DMS79 (cell line): Measurements from ENCODE around the gene INF2.
"Not testable (repeated sequence)": the region's sequence is repeated elsewhere in the genome, so short reads cannot be mapped to it uniquely, and the experiment has no call there.

Source experiments
- DNase-seq: peaks from one replicate; lab custom pipeline; 2025; lab: John Stamatoyannopoulos, UW

INF2 gene

DNA sequence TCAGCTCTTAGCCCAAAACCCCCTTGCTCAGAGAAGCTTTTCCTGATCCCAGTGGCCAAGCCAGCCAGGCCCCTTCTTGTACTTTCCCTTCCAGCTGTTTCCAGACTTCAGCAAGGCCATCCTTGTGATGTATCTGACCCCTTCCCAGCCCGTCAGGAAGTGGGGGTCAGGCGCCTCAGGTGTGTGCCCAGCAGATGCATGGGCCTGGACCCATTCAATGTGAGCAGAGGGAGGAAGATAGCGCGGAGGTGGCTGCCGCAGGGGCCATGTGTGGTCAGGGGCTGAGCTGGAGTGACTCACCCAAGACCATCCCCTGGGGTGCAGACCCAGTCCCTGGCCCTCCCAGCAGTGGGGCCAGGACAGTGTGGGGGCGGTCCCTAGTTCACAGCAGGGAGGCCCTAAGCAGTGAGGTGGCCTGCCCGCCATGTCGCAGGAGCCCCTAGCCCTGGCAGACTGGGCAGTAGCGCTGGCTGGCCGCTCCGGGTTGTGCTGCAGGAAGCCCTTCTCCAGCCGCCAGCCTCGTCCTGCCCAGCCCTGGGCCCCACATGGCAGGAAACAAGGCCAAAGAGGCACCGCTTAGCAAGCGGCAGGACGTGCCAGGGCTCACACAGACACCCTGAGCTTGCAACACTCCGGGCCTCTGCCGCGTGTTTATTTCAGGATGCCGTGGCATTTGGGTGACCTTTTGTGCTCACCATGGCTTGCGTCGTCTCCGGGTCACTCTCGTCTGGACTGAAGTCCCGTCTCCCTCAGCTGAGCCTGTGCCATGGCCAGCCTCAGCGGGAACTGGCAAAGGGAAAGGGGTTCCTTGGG, 46.6 kb downstream of the INF2 start:
- DNase-seq = no peak

DNA sequence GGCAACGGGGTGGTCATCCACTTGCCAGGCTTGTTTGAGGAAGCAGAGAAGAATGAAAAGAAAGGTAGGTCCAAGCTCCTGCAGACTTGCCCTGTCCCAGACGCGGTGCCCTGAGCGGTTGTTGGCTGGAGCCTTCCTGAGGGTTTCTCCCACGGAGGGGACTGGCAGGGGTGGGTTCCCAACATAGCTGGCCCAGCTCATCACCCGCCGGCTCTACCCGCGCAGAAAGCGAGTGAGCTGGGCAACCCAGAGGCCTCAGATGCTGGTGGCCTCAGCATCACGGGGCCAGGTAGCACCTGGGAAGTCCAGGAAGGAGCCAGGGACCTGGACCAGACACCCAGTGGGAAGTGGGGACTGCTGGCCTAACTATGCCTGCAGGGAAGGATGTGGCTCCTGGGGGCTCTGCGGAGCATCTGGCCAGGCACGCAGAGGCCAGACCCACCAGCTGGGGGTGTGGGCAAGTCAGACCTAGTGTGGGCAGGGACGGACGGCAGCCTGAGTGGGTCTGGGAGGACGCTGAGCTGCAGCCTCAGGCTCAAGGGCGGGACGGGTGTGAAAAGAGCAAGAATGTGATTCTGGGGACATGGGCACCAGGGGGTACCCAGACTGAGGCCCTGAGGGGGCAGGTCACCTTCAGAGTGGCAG, 49.1 kb downstream of the INF2 start:
- no peak for DNase-seq

DNA sequence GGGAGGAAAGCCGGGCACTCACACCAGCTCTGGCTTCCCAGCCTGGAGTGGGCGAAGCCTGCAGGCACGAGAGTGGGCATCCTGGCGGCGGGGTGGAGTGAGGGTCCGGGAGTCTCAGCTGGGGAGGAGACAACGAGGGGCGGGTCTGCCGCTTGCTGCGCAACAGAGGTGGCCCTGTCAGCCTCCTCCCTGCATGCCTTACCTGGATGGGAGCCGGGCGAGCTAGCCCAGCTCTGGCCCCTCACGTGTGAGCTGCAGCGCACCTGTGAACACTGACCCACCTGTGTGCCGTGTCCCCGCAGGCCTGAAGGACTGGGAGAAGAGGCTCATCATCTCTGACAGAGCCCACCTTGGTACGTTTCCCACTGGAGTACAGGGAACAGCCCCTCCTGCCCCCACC, 49.6 kb downstream of the INF2 start:
- no peak for DNase-seq

DNA sequence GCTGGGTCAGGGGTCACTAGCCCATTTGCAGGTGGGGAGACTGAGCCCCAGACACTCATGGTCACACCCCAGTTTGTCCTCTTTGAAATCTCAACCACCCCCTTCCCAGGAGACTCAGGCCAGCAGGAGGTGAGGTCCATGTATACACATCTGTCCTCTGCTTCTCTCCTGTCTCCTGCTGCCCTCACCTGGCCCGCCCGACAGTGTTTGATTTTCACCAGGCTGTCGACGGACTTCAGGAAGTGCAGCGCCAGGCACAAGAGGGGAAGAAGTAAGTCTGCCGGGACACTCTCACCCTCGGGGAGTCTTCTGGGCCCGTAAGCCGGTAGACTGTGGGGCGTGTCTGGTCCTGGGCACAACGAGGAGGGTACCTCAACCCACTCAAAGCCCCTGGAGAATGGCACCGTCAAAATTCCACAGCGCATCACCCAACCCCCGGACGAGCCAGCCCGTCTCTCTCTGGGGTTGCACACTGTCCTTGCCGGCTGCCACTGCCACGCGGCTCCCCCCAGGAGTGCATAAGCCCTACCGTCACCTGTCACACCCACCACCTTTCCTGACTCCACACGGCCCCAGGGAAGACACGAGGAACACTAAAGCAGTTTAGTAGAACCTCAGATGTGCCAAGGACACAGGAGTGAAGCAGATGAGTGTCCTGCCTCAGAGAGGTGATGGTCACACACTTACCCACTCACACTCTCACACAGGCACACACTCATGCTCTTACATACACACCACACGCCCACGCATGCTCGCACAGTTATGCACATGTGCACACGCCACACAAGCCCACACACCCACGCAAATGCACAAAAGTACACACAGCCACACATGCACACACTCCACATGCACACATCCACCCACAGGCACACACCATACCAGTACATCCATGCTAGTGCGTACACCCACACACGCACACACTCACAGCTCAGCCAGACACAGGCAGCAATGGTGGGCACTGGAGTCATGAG, 50.4 kb downstream of the INF2 start:
- DNase-seq = no peak

DNA sequence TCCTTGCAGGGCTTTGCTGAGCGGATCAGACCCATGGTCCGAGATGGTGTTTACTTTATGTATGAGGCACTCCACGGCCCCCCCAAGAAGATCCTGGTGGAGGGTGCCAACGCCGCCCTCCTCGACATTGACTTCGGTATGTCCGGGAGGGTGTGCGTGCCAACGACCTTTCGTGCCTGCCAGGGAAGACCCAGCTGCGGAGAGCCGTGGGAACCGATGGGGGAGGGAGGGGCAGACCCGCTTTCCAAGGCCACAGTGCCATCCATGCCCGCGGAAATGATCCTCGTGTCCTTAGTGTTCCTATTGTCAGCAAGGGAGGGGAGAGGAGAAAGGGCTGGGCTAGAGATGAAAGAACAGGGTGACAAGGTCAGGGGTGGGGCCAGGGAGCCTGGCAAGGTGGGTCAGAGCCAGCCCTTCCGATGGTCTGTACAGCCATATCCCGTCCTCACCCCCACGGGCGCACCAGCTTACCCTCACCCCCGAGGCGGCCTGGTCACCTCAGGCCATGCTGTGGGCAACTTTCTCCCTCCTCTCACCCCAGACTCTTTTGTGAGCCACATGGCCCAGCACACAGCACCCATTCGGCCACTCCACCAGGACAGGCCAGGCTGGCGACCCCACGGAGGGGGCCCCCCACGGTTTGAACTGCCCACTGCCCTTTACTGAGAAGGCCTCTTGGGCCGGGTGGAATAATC, 51.8 kb downstream of the INF2 start:
- no peak for DNase-seq

DNA sequence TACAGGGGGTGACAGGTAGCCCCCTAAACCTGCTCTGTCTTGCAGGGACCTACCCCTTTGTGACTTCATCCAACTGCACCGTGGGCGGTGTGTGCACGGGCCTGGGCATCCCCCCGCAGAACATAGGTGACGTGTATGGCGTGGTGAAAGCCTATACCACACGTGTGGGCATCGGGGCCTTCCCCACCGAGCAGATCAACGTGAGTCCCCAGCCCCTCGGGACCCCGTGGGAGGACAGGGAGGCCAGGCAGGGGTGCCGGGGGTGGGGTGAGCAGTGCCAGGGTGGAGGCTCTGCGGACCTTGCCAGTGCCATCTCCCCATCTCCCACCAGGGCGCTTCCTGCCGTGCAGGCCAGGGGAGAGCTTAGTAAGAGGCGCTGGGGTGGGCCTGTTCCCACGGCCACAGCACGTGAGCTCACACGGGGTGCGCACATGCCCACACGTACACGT, 52.4 kb downstream of the INF2 start:
- no peak for DNase-seq

DNA sequence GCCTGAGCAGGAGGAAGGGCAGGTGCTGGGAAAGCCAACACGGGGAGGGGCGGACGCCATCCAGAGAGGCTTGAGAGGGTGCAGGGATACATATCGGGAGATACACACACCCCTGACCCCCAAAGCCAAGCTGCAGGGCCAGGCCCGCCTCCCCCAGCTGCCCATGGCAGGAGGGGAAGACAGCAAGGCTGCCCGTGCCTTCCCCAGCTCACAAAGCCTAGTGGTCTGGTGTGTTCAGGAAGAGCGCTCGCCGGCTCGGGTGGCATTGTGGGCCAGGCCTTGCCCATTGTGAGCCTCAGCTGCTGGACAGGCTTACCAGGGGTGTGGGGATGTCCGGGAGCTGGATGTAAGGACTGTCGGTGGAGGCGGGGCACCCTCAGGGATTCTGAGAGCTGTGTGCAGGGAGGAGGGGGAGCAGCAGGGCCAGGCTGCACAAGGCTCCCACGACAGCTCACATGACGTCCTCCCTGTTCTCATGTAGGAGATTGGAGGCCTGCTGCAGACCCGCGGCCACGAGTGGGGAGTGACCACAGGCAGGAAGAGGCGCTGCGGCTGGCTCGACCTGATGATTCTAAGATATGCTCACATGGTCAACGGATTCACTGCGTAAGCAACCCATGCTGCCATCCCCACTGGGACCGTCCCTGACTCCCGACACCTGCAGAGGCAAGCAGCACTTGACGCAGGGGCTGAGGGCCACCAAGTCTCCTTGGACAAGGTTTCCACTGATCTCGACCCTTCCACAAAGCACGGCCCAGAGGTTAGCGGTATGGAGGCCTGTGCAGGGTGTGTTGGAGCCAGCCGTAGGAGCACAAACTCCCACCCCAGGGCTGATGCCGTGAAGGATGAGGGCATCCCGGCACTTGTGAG, 53.4 kb downstream of the INF2 start:
- DNase-seq = no peak

DNA sequence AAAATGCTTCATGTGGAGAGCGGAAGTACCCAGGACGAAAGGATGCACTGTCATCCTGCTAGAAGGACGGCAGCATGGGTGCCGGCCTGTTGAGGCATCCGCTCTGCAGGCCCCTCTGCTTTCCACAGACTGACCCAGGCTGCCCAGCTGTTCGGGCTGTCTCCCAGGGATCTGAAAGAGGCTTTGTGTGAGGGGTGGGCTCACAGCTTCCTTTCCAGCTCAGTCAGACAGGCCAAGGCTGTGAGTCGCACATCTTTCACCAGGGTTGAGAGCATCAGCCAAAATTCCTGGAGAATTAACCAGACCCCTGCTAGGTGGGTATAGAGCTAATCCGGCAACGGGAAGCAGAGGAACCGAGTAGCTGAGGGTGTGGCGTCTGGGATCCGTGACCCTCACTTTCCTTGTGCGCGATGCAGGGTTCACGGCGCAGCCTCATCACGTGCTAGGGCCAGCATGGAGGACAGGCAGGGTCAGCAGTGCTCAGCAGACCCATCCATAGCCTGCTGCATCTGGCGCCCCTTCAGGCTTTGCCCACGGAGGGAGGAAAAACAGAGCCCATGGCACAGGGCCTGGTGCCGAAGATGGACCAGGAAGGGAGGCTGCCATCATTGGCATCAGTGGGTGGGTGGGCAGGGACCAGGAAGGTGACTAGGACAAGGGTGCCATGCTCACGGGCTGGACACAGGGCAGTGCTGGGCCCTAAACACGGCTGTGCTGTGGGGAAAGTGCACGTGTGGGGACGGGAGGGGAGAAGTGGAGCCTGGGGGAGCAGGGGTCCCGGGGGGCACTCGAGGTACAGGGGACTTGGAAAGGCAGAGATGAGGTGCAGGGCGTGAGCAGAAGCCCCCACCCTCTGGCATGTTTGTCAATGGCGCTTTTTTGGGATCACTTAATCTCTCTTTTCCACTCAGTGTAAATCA, 54.3 kb downstream of the INF2 start:
- DNase-seq = no peak

DNA sequence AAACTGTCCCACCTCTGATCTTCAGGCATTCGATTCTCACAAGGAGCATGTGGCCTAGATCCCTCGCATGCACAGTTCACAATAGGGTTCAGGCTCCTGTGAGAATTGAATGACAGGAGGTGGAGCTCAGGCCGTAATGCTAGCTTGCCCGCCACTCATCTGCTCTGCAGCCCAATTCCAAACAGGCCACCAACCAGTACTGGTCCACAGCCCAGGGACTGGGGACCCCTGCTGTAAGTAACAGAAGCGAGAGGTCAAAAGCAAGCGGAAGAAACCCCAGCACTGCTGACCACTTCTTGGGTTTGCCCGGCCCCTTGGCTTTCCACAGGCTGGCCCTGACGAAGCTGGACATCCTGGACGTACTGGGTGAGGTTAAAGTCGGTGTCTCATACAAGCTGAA, 55.1 kb downstream of the INF2 start:
- no peak for DNase-seq

DNA sequence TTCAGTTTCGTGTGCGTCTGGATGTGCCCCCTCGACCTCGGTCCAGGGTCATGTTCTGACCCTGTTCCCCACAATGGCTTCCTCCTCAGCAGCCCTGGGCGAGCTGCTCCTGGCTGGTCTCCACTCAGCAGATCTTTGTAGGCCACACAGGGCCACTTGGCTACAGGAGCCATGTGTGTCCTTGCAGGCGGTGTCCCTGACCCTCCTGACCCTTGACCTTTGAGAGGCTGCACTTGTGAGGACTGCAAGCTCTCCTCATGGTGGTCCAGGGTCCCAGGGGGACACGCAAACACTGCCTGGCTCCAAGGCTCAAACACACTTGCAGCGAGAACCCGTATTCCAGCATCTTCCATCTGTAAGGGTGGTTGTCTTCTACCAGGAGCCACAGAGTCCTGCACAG, 56.0 kb downstream of the INF2 start:
- DNase-seq = no peak

DNA sequence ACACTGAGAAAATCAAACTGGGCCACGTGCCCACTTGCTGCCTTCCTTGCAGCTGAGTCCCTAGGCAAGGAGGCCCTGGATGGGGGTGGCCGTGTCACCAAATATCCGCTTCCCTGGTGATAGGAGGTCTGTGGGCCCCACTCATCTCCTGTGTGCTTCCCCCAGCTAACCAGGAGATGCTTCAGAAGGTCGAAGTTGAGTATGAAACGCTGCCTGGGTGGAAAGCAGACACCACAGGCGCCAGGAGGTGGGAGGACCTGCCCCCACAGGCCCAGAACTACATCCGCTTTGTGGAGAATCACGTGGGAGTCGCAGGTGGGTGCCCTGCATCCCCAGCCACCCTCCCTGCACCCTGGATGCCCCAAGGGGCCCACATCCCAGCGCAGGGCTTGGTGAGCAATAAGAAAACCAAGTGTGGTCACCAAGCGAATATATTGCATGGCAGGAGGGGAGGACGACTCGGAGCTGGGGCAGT, 56.7 kb downstream of the INF2 start:
- no peak for DNase-seq

DNA sequence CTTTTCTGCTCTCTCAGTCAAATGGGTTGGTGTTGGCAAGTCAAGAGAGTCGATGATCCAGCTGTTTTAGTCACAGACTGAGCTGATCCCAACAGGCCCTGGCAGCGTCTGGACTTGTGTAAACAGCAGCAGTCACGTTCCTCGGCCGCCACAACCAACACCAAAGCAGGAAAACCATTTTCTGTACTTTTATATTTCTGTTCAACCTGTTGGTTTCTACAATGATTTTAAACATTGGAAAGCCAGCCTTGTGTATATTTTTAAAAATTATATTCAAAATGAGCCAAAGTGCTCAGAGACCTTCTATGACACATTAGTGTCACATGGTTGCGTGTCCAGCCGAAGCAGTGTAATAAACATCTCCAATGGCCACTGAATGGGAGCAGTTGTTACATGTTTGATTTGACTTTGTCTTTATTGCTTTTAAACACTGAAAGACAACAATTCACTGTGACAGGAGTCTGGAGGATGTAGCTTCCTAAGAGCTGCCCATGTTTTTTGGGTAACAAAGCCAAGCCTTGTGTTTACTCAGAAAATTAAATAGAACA, 57.6 kb downstream of the INF2 start:
- DNase-seq = no peak

DNA sequence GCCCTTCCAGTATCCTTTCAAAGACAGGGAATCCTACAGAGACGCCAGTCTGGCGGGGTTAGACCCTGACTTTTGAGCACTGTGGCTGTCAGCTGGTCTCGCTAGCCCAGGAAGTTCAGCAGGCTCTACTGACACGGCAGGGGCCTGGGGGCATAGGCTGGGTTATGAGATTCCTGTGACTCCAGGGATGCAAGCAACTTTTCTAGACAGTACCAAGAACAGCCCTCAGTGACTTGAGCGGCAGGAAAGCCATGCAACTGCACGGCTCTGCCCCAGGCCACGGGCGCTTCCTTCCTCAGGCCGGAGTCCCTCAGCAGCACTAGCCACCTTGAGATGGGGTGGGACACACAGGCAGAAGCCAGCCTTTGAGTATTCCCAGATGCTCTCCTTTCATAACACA, 58.5 kb downstream of the INF2 start:
- DNase-seq = no peak

DNA sequence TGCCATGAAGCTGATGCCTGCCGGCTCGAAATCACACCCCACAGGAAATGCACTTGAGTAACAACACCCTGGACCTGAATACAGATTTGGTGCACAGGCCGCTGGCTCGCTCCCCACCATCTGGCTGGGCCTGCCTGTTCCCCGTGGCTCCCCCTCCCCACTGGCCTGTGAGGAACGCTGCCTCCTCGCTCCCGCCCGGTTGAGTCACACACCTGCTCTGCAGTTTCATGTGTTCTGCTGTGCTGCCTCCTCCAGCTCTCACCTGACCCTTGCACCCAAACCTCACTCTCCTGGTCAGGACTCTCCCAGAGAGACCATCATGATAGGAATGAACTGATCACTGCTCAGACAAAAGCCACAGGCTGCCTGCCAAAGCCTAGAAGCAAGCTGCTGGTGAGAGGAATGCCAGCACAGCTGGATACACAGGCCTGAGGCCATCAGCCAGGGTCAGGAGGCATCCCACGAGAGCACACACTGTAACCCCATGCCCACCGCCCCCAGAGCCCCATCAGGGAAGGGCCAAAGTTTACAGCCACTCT, 59.8 kb downstream of the INF2 start:
- DNase-seq = no peak

DNA sequence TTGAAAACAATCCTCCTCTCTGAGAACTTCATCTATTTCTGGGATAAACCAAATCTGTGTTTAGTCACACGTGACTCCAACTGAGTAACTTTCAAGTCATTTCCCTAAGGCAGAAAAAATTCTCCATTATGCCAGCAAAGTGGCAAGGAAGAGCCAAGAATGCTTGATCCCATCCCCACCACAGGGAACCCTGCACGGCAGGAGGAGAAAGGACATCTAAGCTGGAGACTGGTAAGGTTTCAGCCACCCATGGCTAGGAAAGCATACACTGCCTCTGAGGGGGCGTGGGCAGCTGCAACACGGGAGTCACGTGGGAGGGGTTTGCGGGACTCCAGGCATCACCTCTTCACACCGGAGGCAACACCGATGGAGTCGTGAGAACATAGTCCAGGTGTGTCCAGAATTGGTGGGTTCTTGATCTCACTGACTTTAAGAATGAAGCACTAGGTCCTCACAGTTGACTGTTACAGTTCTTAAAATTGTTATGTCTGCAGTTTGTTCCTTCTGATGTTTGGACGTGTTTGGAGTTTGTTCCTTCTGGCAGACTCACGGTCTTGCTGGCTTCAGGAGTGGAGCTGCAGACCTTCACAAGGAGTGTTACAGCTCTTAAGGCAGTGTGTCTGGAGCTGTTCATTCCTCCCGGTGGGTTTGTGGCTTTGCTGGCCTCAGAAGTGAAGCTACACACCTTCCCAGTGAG, 60.8 kb downstream of the INF2 start:
- DNase-seq = no peak

DNA sequence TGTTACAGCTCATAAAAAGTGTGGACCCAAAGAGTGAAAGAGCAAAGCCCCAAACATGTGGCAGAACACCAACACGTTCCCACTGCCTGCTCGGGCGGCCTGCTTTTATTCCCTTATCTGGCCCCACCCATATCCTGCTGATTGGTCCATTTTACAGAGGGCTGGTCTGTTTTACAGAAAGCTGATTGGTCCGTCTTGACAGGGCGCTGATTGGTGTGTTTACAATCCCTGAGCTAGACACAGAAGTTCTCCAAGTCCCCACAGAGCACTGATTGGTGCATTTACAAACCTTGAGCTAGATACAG, 61.3 kb downstream of the INF2 start:
- not testable (repeated sequence) for DNase-seq

DNA sequence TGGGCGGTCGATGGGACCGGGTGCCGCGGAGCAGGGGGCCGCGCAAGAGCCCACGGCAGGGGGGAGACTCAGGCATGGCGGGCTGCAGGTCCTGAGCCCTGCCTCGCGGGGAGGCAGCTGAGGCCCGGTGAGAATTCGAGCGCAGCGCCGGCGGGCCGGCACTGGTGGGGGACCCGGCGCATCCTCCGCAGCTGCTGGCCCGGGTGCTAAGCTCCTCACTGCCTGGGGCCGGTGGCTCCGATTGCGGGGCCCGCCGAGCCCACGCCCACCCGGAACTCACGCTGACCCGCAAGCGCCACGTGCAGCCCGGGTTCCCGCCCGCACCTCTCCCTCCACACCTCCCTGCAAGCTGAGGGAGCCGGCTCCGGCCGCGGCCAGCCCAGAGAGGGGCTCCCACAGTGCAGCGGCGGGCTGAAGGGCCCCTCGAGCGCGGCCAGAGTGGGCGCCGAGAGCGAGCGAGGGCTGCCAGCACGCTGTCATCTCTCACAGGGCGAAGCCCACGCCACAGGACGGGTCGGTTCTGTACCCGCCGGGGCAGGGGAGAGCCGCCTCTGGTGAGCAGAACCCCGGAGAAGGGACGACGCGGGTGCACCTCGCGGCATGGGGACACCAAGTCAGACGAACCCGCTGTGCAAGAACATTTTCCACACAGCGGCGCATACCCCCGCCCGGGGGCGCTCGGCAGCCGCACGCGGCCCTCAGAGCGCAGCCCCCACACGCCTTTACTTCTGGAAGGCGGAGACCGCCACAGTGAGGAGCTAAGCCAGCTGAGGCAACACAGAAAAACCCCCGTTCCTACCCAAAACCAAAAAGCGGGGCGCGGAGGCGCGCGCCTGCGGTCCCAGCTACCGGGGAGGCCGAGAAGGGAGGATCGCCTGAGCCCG, 62.4 kb downstream of the INF2 start:
- DNase-seq = no peak

DNA sequence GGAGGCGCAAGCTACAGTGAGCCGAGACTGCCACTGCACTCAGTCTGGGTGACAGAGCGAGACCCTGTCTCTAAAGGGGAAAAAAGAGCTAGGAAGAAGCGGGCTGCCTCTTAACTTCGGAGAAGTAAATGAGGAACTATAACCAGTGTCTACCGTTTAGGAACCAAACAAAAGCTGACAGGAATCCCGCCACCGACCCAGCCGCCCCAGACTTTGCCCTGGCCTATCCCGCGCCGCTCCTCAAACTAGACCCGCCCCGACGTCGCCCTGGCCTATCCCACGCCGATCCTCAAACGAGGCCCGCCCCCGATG, 63.0 kb downstream of the INF2 start:
- DNase-seq = no peak
